GM21390 (cell line): ENCODE data around the gene CT47B1.
"Not testable (repeated sequence)": the region's sequence is repeated elsewhere in the genome, so short reads cannot be mapped to it uniquely, and the experiment has no call there.

Experiments used
- ATAC-seq: cut with Tn5 transposase; IDR thresholded peaks from one replicate; pipeline ENCODE4 v1.9.1; 2021; ENCODE audit not compliant: unreplicated experiment

CT47B1 gene

DNA sequence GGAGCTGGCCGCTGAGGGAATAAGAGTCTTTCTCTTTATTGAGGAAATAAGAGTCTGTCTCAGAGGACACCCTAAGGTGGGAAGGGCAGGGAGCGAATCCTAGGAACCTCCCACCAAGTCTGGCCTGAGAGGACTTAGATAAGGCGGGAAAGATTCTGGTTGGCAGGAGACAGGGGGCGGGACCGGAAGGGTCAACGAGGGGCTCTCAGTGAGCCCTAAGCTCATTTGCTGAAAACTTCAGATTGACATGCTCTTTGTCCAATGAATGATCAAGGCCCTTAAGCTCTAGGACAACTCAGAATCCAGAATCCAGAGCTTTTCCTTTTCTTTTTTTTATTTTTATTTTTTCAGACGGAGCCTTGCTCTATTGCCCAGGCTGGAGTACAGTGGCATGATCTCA is at the start of gene CT47B1:
Gene CT47B1, minus strand, starts transcription at position 101 of the 400 bp plus-strand sequence. CDS start 196 bp downstream, outside the sequence.
- ATAC-seq = not testable (repeated sequence)

DNA sequence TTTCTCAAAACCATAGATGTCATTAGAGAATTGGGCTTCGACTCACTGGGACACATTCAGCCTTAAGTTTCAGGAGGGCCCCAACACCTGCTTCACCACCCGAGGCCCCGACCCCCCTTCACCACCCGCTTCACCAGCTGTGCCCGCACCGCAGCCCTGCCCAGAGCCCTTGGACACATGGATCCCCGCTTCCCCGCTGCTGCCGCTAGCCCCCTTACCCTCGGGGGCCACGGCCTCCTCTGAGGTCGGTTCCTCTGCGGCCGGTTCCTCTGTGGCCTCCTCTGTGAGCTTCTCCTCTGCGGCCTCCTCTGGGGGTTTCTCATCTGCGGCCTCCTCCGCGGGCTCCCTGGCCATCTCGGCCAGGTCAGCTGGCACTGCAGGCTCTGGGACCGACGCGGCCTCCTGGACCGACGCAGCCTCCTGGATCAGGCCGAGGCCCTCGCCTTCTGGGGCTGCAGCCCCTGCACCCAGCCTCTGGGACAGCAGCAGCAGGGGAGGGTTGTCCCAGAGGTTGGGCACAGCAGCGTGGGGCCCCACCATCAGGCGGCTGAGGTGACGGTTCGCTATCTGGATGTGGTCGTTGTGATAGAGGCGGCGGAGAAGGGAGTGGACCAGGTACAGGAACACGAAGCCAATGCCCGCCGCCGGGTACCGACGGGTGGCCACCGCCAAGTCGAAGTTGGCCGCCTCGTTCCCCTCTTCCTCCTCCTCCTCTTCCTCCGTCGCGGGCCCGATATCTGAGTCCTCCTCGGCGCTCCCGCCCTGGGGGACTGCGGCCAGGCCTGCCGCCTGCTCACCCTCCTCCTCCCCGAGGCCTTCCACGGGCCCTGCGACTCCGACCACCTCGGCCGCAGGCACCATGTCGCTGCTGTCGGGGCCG is 748 bp downstream of the CT47B1 start:
- no peak for ATAC-seq

- no peak for ATAC-seq
Observed at GRCh38 chrX:120857240-120857639, 18.4 kb downstream of the CT47B1 start.

DNA sequence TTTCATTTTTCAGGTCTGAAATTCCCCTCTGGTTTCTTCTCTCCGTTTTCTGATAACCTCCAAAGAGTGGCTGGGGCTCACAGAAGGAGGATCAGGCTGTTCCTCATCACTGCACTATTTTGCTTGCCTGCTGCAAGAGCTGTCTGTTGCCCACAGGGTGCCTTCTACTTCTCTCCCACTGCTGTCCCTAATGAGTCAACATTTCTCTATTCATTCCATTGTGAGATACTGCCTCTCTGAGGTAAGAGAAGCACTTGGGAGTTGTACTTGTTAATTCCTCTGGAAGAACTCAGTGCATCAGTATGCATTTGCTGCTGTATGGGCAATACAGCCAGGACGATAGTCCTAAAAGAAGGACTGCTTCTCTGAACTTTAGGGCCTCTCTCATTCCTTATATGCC is 34.8 kb downstream of the CT47B1 start:
- no peak for ATAC-seq

- ATAC-seq = no peak
Observed at GRCh38 chrX:120839491-120839890, 36.2 kb downstream of the CT47B1 start.

DNA sequence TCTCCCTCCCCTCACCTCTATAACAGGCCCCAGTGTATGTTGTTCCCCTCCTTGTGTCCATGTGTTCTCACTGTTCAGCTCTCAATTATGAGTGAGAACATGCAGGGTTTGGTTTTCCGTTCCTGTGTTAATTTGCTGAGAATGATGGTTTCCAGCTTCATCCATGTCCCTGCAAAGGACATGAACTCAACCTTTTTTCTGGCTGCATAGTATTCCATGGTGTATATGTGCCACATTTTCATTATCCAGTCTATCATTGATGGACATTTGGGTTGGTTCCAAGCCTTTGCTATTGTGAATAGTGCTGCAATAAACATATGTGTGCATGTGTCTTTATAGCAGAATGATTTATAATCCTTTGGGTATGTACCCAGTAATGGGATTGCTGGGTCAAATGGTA is 48.5 kb downstream of the CT47B1 start:
- not testable (repeated sequence) for ATAC-seq

- no peak for ATAC-seq
Observed at GRCh38 chrX:120825146-120825545, 50.5 kb downstream of the CT47B1 start.

- no peak for ATAC-seq
Observed at GRCh38 chrX:120824021-120824420, 51.6 kb downstream of the CT47B1 start.

GRCh38 chrX:120823556-120823955 is 52.1 kb downstream of the CT47B1 start:
- ATAC-seq = no peak
